Naive thymus-derived CD4-positive, alpha-beta T cell (primary cell): ENCODE data around the gene FAM131B. TPM values are rescaled to one million over a fixed set of nuclear protein-coding genes. Genes with fewer than 3 reads are reported as not detected.

Experiments used
- ATAC-seq: fragments of 150-1000 bp; cut with Tn5 transposase; 2 replicates; pipeline ENCODE4 v1.10.0; 2021; ENCODE audit warnings: mild to moderate bottlenecking, moderate library complexity
- CTCF ChIA-PET: fragments of 350-600 bp; sonication (Branson Sonifier 250); formaldehyde crosslinking; loops from one replicate; lab custom pipeline; 2021; ENCODE audit warnings: antibody characterized with exemption; lab: Charles Lee
- POLR2A ChIA-PET: fragments of 350-600 bp; sonication (Branson Sonifier 250); formaldehyde crosslinking; loops from one replicate; lab custom pipeline; 2021; ENCODE audit warnings: antibody characterized with exemption, inconsistent platforms; lab: Charles Lee
- DNase-seq, 9 donors: peaks; one replicate each; pipeline versions ENCODE4 v3.0.0 to v3.0.0-alpha.2; 2020 to 2022; ENCODE audit warnings: mixed read lengths in 1 of 9
- H3K27ac ChIP-seq: one replicate; pipeline ENCODE4 v1.7.0; 2013; ENCODE audit warnings: mild to moderate bottlenecking, low read depth, low read length, moderate library complexity
- H3K27me3 ChIP-seq, 2 donors: one replicate each; pipeline ENCODE4 v1.7.0; 2013; ENCODE audit warnings: low read length in 2 of 2, mild to moderate bottlenecking in 2 of 2, moderate library complexity in 2 of 2; ENCODE audit not compliant: control insufficient read depth in 2 of 2, insufficient read depth in 2 of 2
- H3K36me3 ChIP-seq, 3 experiments: 1 replicate in 2 of 3; 2 replicates in 1 of 3; pipeline ENCODE4 v1.7.0; 2013; ENCODE audit warnings: low read length in 3 of 3, mild to moderate bottlenecking in 3 of 3, moderate library complexity in 1 of 3; ENCODE audit not compliant: insufficient read depth in 3 of 3, control insufficient read depth in 2 of 3
- H3K4me1 ChIP-seq, 2 donors: one replicate each; pipeline ENCODE4 v1.7.0; 2013; ENCODE audit warnings: low read length in 2 of 2, mild to moderate bottlenecking in 2 of 2, moderate library complexity in 1 of 2; ENCODE audit not compliant: control insufficient read depth in 2 of 2, insufficient read depth in 2 of 2
- H3K4me3 ChIP-seq: 2 replicates; pipeline ENCODE4 v1.7.0; 2013; ENCODE audit warnings: mild to moderate bottlenecking, low read length
- H3K9me3 ChIP-seq, 3 experiments: 1 replicate in 2 of 3; 2 replicates in 1 of 3; pipeline ENCODE4 v1.7.0; 2013; ENCODE audit warnings: low read length in 3 of 3; ENCODE audit not compliant: control insufficient read depth in 2 of 3
- H3K27ac Mint-ChIP-seq, 9 donors: one replicate each; pipeline ENCODE4 v1.8.0; 2020 to 2022; ENCODE audit warnings: mixed read lengths in 9 of 9, mild to moderate bottlenecking in 8 of 9, moderate library complexity in 5 of 9, inconsistent platforms in 2 of 9
- H3K27me3 Mint-ChIP-seq, 5 donors: one replicate each; pipeline ENCODE4 v1.8.0; 2021 to 2022; ENCODE audit warnings: mixed read lengths in 5 of 5, mild to moderate bottlenecking in 1 of 5
- H3K36me3 Mint-ChIP-seq, 5 donors: one replicate each; pipeline ENCODE4 v1.8.0; 2020 to 2022; ENCODE audit warnings: mixed read lengths in 5 of 5, mild to moderate bottlenecking in 3 of 5, inconsistent platforms in 1 of 5
- H3K4me1 Mint-ChIP-seq, 7 donors: one replicate each; pipeline ENCODE4 v1.8.0; 2020 to 2022; ENCODE audit warnings: mixed read lengths in 7 of 7, mild to moderate bottlenecking in 3 of 7, inconsistent platforms in 1 of 7
- H3K4me3 Mint-ChIP-seq, 10 donors: one replicate each; pipeline ENCODE4 v1.8.0; 2020 to 2022; ENCODE audit warnings: mild to moderate bottlenecking in 10 of 10, mixed read lengths in 10 of 10, moderate library complexity in 6 of 10, inconsistent platforms in 2 of 10
- H3K9me3 Mint-ChIP-seq, 11 donors: one replicate each; pipeline ENCODE4 v1.8.0; 2020 to 2022; ENCODE audit warnings: mixed read lengths in 11 of 11, mild to moderate bottlenecking in 4 of 11, inconsistent platforms in 1 of 11, moderate library complexity in 1 of 11
- intact Hi-C, 2 donors: fragments of 100-400 bp; cut with micrococcal nuclease; formaldehyde crosslinking; loops; one replicate each; pipeline ENCODE4 v1.15.1; 2023
- polyA plus RNA-seq, 2 donors: library from polyadenylated mRNA; unstranded; fragments of 300-500 nt; fragmentation: Illumina TruSeq; gene quantifications; one replicate each; pipeline ENCODE4 v1.2.3, GENCODE V29; 2021
- total RNA-seq, 6 experiments: library from RNA in 5 of 6; stranded (reverse) in 5 of 6; gene quantifications; 1 replicate in 5 of 6; 2 replicates in 1 of 6; pipeline ENCODE4 v1.2.3 and lab custom pipeline; 2021 to 2026

FAM131B gene
- total and polyA plus RNA-seq, 7 experiments from 2014 or later = 0.19 to 1.4 (median 0.53) TPM; not detected in 4

- H3K27ac Mint-ChIP-seq = peak overlapping the region; percentile 69 to 95 (median 90)
These were observed 13.0 kb upstream of the FAM131B start for GRCh38 chr7:143375298-143376034.

GRCh38 chr7:143374561-143374960, 12.0 kb upstream of the FAM131B start:
- Histone ChIP-seq H3K4me1 (peaks cover 51 to 64% of the 10 kb centered on the region in 2 donors), H3K36me3 (no peaks in the 10 kb centered on the region), H3K9me3 (no peaks in the 10 kb centered on the region), H3K4me3 (no peak overlapping the region), H3K27ac (peak overlapping the region; percentile 60), H3K27me3 (no peaks in the 10 kb centered on the region)
- Mint-ChIP-seq H3K36me3 (peaks cover 0 to 3% (median 0%) of the 10 kb centered on the region in 5 donors), H3K27me3 (peaks cover 0 to 8% (median 0%) of the 10 kb centered on the region in 5 donors), H3K9me3 (no peaks in the 10 kb centered on the region), H3K4me1 (peaks cover 53 to 78% (median 76%) of the 10 kb centered on the region in 7 donors), H3K27ac (peak overlapping the region in 8 of 9 donors; percentile 69 to 95 (median 91)), H3K4me3 (peak overlapping the region in 3 of 10 donors; percentile 23 to 61 (median 55))
- CTCF ChIA-PET = interaction anchor here (0.5 to 2.8 kb wide), 9 partner anchors 10 to 625 kb away, joined by 3 to 11 read pairs (median 4); partner anchors contain the start of gene EPHA1
- no peak for DNase-seq
- intact Hi-C loops = loop anchor here in 1 of 2 donors (5.0 kb wide), 2 partner anchors 33 to 67 kb away; partner anchors contain the start of gene EPHA1
- POLR2A ChIA-PET = interaction anchor here (1.0 to 15.0 kb wide), 9 partner anchors 9 to 129 kb away, joined by 3 to 223 read pairs (median 6); partner anchors contain the start of genes CASP2, EPHA1, FAM131B and GSTK1
- no peak for ATAC-seq

More at GRCh38 chr7:143375298-143376034, 13.0 kb upstream of the FAM131B start:
- CTCF ChIA-PET = interaction anchor here (0.5 to 2.8 kb wide), 12 partner anchors 9 to 626 kb away, joined by 3 to 11 read pairs (median 4); partner anchors contain the start of genes EPHA1 and GSTK1
- peaks cover 0 to 4% (median 0%) of the 10 kb centered on the region in 5 donors for H3K27me3 Mint-ChIP-seq
- ATAC-seq (peak; percentile 71), DNase-seq (peak in 7 of 9 donors; percentile 22 to 52 (median 46))
- peak overlapping the region; percentile 22 to 61 (median 54) for H3K4me3 Mint-ChIP-seq
- Histone ChIP-seq H3K27me3 (no peaks in the 10 kb centered on the region), H3K36me3 (peaks cover 0 to 3% (median 0%) of the 10 kb centered on the region in 3 experiments), H3K4me1 (peaks cover 56 to 69% of the 10 kb centered on the region in 2 donors), H3K27ac (peak overlapping the region; percentile 60), H3K9me3 (no peaks in the 10 kb centered on the region), H3K4me3 (peak overlapping the region; percentile 24)
- no peaks in the 10 kb centered on the region for H3K9me3 Mint-ChIP-seq
- POLR2A ChIA-PET = interaction anchor here (0.6 to 15.0 kb wide), 12 partner anchors 9 to 536 kb away, joined by 3 to 223 read pairs (median 6); partner anchors contain the start of genes CASP2, EPHA1, FAM131B and GSTK1
- H3K4me1 Mint-ChIP-seq = peaks cover 59 to 85% (median 80%) of the 10 kb centered on the region in 7 donors
- intact Hi-C loops = loop anchor here in 1 of 2 donors (1.0 kb wide), 2 partner anchors 13 to 135 kb away; partner anchors contain the start of gene FAM131B
- H3K36me3 Mint-ChIP-seq = peaks cover 0 to 3% (median 0%) of the 10 kb centered on the region in 5 donors

- Histone ChIP-seq H3K36me3 (no peaks in the 10 kb centered on the region), H3K4me1 (peaks cover 40 to 51% of the 10 kb centered on the region in 2 donors), H3K27ac (no peak overlapping the region), H3K4me3 (no peak overlapping the region), H3K9me3 (no peaks in the 10 kb centered on the region), H3K27me3 (no peaks in the 10 kb centered on the region)
- H3K27ac Mint-ChIP-seq = peak overlapping the region; percentile 1 to 95 (median 58)
- peaks cover 42 to 66% (median 64%) of the 10 kb centered on the region in 7 donors for H3K4me1 Mint-ChIP-seq
- peaks cover 0 to 13% (median 0%) of the 10 kb centered on the region in 5 donors for H3K27me3 Mint-ChIP-seq
- ChIA-PET POLR2A (interaction anchor here (0.9 to 15.0 kb wide), 3 partner anchors 25 to 110 kb away, joined by 3 to 223 read pairs (median 3); partner anchors contain the start of genes EPHA1 and GSTK1), CTCF (interaction anchor here (2.5 kb wide), 1 partner anchor 35 kb away, joined by 20 read pairs; the partner anchor contains the start of gene EPHA1)
- H3K4me3 Mint-ChIP-seq = no peak overlapping the region
- intact Hi-C loops = loop anchor here in 1 of 2 donors (5.0 kb wide), 2 partner anchors 34 to 66 kb away; partner anchors contain the start of gene EPHA1
- H3K36me3 Mint-ChIP-seq = peaks cover 0 to 3% (median 0%) of the 10 kb centered on the region in 5 donors
- ATAC-seq = no peak
- DNase-seq = no peak
- H3K9me3 Mint-ChIP-seq = no peaks in the 10 kb centered on the region
These were observed 10.8 kb upstream of the FAM131B start for GRCh38 chr7:143373255-143373794.

- POLR2A ChIA-PET = interaction anchor here (0.8 to 15.0 kb wide), 9 partner anchors 8 to 100 kb away, joined by 3 to 223 read pairs (median 4); partner anchors contain the start of gene EPHA1
- DNase-seq = peak in 5 of 9 donors; percentile 38 to 64 (median 46)
- peaks cover 36 to 40% of the 10 kb centered on the region in 2 donors for H3K4me1 ChIP-seq
These were observed 9.6 kb upstream of the FAM131B start for GRCh38 chr7:143372070-143372469.

GRCh38 chr7:143369678-143370651, 7.5 kb upstream of the FAM131B start:
- DNase-seq = no peak
- Histone ChIP-seq H3K9me3 (no peaks in the 10 kb centered on the region), H3K36me3 (no peaks in the 10 kb centered on the region), H3K27ac (no peak overlapping the region), H3K27me3 (peaks cover 0 to 3% of the 10 kb centered on the region in 2 donors), H3K4me3 (no peak overlapping the region), H3K4me1 (peaks cover 19 to 21% of the 10 kb centered on the region in 2 donors)
- ChIA-PET POLR2A (interaction anchor here (0.8 to 2.0 kb wide), 2 partner anchors 10 to 36 kb away, joined by 4 to 6 read pairs; no protein-coding TSS in a partner anchor), CTCF (interaction anchor here (1.3 to 2.2 kb wide), 4 partner anchors 9 to 129 kb away, joined by 3 to 8 read pairs (median 5); no protein-coding TSS in a partner anchor)
- intact Hi-C loops = loop anchor here in 1 of 2 donors (5.0 kb wide), 2 partner anchors 37 to 63 kb away; partner anchors contain the start of gene EPHA1
- H3K36me3 Mint-ChIP-seq = no peaks in the 10 kb centered on the region
- no peak for ATAC-seq
- no peak overlapping the region for H3K27ac Mint-ChIP-seq
- H3K9me3 Mint-ChIP-seq = no peaks in the 10 kb centered on the region
- peaks cover 2 to 41% (median 5%) of the 10 kb centered on the region in 5 donors for H3K27me3 Mint-ChIP-seq
- peaks cover 18 to 38% (median 34%) of the 10 kb centered on the region in 7 donors for H3K4me1 Mint-ChIP-seq
- H3K4me3 Mint-ChIP-seq = no peak overlapping the region

More at GRCh38 chr7:143372070-143372469, 9.6 kb upstream of the FAM131B start:
- intact Hi-C loops = loop anchor here in 1 of 2 donors (1.0 to 5.0 kb wide), 4 partner anchors 8 to 65 kb away; partner anchors contain the start of gene EPHA1
- peak overlapping the region in 9 of 10 donors; percentile 13 to 67 (median 45) for H3K4me3 Mint-ChIP-seq
- Histone ChIP-seq H3K9me3 (no peaks in the 10 kb centered on the region), H3K4me3 (no peak overlapping the region), H3K27me3 (no peaks in the 10 kb centered on the region), H3K27ac (no peak overlapping the region), H3K36me3 (no peaks in the 10 kb centered on the region)
- no peaks in the 10 kb centered on the region for H3K9me3 Mint-ChIP-seq
- H3K27me3 Mint-ChIP-seq = peaks cover 0 to 22% (median 0%) of the 10 kb centered on the region in 5 donors
- CTCF ChIA-PET = interaction anchor here (0.6 to 2.5 kb wide), 8 partner anchors 8 to 132 kb away, joined by 3 to 20 read pairs (median 4); partner anchors contain the start of gene EPHA1
- H3K36me3 Mint-ChIP-seq = no peaks in the 10 kb centered on the region
- peak overlapping the region in 8 of 9 donors; percentile 3 to 90 (median 70) for H3K27ac Mint-ChIP-seq
- H3K4me1 Mint-ChIP-seq = peaks cover 34 to 59% (median 55%) of the 10 kb centered on the region in 7 donors
- peak; percentile 76 for ATAC-seq
